ENCODE data around the gene POLG2.

Gene POLG2

GRCh38 chr17:64503341-64503740 lies 6.5 kb upstream of the POLG2 start:
- no peak for TF ChIP-seq CTCF (IDR thresholded peaks at IDR 0.05; ENCODE audit: extremely low read depth, insufficient read depth, missing control alignments)
- in situ Hi-C loops (cut with MboI; ENCODE audit: low pct_unique_long_range_greater_than_20kb, low sequenced_read_pairs, unreplicated experiment): no loop called here
- no peak for DNase-seq (ENCODE audit: low spot score)

GRCh38 chr17:64502809-64503208 lies 6.0 kb upstream of the POLG2 start:
- in situ Hi-C loops (cut with MboI; ENCODE audit: low pct_unique_long_range_greater_than_20kb, low sequenced_read_pairs, unreplicated experiment): no loop called here
- TF ChIP-seq CTCF (IDR thresholded peaks at IDR 0.05; ENCODE audit: extremely low read depth, insufficient read depth, missing control alignments): no peak
- no peak for DNase-seq (ENCODE audit: low spot score)

- TF ChIP-seq CTCF (IDR thresholded peaks at IDR 0.05; ENCODE audit: extremely low read depth, insufficient read depth, missing control alignments): no peak
- in situ Hi-C loops (cut with MboI; ENCODE audit: low pct_unique_long_range_greater_than_20kb, low sequenced_read_pairs, unreplicated experiment): no loop called here
- no peak for DNase-seq (ENCODE audit: low spot score)
Observed at GRCh38 chr17:64502021-64502420, 5.2 kb upstream of the POLG2 start.

- in situ Hi-C loops (cut with MboI; ENCODE audit: low pct_unique_long_range_greater_than_20kb, low sequenced_read_pairs, unreplicated experiment): no loop called here
Observed at GRCh38 chr17:64500862-64501765, 4.3 kb upstream of the POLG2 start.

GRCh38 chr17:64500487-64500859 lies 3.6 kb upstream of the POLG2 start:
- no peak for DNase-seq (ENCODE audit: low spot score)
- in situ Hi-C loops (cut with MboI; ENCODE audit: low pct_unique_long_range_greater_than_20kb, low sequenced_read_pairs, unreplicated experiment): no loop called here
- TF ChIP-seq CTCF (IDR thresholded peaks at IDR 0.05; ENCODE audit: extremely low read depth, insufficient read depth, missing control alignments): no peak

More at GRCh38 chr17:64500862-64501765, 4.3 kb upstream of the POLG2 start:
- no peak for TF ChIP-seq CTCF (IDR thresholded peaks at IDR 0.05; ENCODE audit: extremely low read depth, insufficient read depth, missing control alignments)
- no peak for DNase-seq (ENCODE audit: low spot score)

- TF ChIP-seq CTCF (IDR thresholded peaks at IDR 0.05; ENCODE audit: extremely low read depth, insufficient read depth, missing control alignments): no peak
Observed at GRCh38 chr17:64499805-64500486, 3.1 kb upstream of the POLG2 start.

More at GRCh38 chr17:64499805-64500486, 3.1 kb upstream of the POLG2 start:
- in situ Hi-C loops (cut with MboI; ENCODE audit: low pct_unique_long_range_greater_than_20kb, low sequenced_read_pairs, unreplicated experiment): no loop called here
- DNase-seq (ENCODE audit: low spot score): no peak

Measured in GM13977 (cell line).